NCI-H2227 treated with DMSO at 0.1 percent for 48 hours (cell line): ENCODE measurements around the gene CDT1.
A peak's percentile ranks its signal among the peaks of the same experiment; 100 is the strongest.

ENCODE experiments used
- DNase-seq: peaks from one replicate; lab custom pipeline; 2025; lab: John Stamatoyannopoulos, UW

Gene CDT1

DNA sequence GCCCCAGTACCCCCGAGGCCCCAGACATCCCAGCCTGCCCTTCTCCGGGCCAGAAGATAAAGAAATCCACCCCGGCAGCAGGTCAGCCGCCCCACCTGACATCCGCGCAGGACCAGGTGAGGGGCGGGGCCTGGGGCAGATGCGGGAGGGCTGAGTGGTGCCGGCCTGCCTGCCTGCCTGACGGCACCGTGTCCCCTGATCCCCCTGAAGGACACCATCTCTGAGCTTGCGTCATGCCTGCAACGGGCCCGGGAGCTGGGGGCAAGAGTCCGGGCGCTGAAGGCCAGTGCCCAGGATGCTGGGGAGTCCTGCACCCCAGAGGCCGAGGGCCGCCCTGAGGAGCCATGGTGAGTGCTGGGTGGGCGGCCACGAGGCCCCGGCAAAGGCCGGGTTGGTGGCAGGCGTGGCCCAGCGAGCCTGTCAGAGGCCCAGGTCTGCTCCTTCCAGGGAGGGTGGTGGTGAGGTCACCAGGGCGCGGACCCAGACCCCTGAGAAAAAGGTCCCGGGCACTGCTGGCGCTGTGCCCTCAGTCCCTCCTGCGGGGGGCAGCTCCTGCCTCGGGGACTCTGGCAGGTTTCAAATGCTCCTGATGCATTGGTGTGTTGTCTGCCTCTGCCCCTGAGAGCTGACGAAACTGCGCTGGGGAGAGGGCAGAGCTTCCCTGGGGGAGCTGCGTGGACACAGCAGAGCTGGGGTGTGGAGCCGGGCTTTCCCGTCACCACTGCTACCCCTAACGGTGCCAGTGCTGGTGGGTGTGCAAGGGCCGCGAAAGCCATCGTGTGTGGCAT is 1.2 kb downstream of the CDT1 start:
- DNase-seq: no peak

DNA sequence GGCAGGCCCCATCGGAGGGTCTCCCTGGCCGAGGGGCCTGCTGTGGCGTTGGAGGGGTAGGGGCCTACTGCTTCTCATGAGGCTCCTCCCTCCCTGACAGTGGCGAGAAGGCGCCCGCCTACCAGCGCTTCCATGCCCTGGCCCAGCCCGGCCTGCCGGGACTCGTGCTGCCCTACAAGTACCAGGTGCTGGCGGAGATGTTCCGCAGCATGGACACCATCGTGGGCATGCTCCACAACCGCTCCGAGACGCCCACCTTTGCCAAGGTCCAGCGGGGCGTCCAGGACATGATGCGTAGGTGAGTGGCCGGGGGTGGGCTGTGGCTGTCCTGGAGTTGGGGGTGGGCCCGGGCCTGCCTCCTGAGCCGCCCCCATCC is 1.7 kb downstream of the CDT1 start:
- no peak for DNase-seq

DNA sequence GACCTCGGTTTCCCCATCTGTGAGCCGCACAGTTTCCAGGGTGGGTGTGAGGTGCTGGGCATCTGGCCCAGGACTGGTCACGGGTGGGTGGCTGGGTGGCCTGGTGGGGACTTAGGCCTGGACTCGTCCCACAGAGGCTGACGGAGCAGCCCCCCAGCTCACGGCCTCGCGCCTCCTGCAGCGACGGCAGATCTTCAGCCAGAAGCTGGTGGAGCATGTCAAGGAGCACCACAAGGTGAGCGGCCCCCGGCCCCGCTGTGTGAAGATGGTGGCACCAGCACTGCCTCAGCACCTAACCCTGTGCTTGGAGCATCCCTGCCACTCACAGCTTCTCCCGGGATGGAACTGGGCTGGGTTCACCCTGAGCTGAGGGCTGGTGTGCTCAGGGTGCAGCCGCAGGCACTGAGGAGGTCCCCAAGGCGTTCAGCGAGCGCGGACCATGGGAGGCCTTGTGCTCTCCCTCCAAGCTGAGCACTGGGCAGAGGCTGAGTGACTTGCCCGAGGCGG is 2.4 kb downstream of the CDT1 start:
- DNase-seq: no peak

DNA sequence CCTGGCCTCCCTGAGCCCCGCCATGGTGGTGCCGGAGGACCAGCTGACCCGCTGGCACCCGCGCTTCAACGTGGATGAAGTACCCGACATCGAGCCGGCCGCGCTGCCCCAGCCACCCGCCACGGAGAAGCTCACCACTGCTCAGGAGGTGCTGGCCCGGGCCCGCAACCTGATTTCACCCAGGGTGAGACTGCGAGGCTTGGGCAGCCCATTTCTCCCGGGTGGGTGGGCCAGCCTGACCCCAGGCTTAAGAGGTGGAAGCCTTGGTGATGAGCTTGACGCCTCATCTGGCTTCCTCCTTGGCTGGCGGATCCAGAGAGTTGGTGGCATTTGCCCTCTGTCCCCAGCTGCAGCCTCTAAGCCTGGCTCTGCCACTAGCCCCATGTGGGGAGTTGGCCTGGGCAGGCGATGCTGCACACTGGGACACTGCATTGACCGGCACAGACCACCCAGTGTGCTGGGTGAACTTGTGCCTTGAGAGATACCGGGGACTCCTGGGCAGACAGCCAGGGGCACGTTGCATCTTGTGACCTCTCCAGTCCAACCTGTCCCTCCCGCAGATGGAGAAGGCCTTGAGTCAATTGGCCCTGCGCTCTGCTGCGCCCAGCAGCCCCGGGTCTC is 3.0 kb downstream of the CDT1 start:
- DNase-seq: no peak

DNA sequence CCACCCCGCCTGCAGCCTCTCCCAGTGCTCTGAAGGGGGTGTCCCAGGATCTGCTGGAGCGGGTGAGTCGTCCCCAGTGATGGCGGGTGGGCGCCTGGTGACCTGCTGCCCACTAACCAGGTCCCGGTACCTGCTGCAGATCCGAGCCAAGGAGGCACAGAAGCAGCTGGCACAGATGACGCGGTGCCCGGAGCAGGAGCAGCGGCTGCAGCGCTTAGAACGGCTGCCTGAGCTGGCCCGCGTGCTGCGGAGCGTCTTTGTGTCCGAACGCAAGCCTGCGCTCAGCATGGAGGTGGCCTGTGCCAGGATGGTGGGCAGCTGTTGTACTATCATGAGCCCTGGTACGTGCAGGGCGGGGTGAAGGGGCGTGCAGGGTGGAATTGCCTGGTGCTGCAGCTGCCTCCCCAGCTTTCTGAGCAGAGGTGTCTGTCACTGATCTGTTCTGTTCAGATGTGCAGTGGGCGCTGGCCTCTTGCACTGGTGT is 3.6 kb downstream of the CDT1 start:
- DNase-seq: no peak

DNA sequence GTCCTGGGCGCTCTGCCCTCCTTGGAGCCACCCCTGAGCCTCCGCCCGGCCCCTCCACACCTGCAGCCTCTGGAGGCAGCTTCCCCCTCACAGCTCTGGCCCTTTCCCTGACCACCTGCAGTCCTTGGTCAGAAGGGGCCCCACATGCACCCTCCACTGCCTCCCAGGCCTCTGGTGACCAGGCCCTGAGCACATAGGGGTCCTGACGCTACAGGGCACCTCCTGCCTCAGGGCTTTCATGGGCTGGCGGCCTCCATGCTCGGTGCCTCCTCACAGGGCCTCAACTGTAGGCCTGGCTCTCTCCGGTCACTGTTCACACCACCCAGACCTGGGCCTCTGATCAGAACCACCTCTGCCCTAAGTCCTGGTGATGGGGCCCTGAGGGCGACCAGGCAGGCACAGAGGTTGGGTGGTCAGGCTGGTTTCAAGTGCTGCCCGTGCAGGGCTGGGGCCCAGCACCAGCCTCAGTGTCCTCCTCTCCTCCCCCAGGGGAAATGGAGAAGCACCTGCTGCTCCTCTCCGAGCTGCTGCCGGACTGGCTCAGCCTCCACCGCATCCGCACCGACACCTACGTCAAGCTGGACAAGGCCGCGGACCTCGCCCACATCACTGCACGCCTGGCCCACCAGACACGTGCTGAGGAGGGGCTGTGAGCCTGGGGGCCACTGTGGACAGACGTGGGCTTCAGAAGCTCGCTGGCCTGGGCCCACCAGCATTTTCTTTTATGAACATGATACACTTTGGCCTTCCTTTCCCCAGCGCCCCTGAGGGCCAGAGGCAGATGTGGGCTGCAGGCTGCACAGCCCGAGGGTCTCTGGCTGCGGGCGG is 4.3 kb downstream of the CDT1 start:
- no peak for DNase-seq

DNA sequence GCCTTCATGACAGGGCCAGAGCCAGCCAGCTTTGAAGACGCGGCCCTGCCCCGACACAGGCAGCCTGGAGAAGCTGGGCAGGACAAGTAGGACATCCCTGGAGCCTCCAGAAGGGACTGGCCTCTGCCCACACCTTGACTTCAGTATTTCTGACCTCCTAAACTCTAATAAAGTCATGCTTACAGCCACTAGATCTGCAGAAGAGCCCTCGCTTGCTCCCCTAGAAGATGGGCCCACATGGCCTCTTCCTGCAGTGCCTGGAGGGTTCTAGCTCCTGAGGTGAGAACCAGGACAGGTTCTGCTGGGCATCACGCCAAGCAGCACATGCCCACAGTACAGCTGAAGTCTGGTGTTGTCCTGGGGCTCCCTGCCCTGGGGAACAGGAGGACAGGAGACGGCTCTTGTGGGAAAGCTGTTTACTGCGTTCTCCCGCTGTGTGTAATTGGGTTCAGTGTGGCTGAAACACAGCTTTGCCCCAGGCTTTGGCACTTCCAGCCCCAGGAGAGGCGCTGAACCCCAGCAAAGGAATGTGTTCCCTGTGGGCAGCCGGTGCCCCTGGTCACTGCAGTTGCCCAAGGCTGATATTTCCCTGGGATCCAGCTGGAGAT is 5.6 kb downstream of the CDT1 start:
- DNase-seq: no peak

DNA sequence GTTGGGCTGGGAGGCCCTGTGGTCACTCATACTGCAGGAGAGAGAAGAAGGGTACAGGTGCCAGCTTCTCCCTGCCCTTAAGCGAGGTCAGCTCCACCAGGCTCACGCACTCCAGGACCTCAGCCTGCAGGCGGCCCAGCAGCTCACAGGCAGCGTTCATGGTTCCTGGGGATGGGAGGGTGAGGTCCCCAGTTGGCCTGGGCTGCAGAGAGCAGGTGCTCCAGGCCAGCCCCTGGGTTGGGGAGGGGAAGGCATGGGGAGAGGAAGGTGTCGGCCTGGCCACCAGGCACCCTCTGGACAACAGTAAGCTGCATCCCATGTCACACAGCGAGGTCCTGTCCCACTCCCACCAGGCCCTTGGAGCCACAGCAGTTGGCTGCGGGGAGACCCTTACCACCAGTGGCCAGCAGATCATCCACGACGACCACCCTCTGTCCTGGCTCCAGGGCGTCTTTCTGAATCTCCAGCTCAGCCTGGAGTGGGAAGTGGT is 6.1 kb downstream of the CDT1 start:
- DNase-seq: no peak

DNA sequence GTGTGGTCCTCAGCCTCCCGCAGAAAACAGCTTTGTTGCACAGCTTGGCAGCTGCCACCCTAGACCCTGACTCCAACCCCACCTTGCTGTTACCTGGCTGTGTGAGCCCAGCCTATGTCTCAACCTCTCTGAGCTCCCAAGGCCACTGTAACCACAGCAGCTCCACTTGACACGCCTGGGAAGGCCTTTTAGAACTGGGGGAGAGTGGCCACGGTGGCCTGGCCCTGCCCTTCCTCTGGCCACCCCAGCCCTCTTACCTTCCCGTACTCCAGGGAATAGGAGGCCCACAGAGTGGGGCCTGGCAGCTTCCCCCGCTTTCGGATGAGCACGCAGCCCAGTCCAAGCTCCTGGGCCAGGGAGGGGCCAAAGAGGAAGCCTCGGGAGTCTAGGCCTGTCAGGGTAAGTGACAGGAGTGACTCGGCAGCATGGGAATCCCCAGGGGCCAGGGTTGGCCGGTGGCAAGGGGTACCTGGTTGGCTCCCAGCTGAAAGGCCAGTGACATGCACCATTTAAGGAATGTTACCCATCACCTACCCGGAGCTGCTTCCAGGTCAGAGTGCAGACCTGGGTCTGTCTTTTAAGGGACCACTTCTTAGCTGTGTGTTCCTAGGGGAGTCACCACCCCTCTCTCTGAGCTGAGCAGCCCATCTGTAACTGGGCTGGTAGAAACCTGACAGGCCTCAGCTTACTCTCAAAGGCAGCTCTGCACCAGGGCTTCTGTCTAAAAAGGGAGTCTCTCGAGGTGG is 6.8 kb downstream of the CDT1 start:
- DNase-seq: no peak

DNA sequence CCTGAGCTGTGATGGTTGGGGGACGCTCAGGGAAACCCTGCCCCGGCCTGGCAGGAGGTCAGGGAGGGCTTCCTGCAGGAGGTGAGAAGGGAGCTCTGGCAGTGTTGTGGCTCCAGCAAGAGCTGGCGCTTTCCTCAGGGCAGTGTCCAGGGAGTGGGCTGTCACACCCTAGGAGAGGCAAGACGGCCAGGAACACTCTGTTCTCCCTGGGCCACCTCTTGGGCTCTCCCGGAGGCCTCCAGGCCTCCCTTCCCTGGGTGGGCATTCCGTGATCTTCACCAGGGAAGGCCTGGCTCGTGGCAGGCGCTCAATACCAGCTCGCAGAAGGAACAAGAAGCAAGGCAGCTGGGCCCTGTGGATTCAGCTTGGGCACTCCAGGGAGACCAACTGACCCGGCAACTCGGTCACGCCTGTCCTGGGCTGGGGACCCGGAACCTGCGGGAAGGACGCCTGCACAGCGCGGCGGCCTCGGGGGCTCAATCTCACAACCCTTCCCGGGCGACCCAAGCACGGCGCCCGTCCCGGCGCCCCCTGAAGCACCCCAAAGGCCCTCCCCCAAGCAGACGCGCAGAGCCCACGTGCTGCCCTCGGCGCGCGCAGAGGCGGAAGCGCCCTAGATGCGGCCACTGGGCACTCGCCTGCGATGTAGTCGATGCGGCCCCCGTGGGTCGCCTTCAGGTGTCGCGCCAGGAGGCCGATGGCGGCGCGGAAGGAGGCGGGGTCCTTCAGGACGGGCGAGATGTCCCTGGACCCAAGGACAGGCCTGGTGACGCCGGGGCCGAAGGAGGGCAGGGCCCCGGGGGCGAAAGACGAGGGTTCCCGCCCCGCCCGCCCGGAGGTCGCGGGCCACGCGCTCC is 7.6 kb downstream of the CDT1 start:
- peak; percentile 51 for DNase-seq

DNA sequence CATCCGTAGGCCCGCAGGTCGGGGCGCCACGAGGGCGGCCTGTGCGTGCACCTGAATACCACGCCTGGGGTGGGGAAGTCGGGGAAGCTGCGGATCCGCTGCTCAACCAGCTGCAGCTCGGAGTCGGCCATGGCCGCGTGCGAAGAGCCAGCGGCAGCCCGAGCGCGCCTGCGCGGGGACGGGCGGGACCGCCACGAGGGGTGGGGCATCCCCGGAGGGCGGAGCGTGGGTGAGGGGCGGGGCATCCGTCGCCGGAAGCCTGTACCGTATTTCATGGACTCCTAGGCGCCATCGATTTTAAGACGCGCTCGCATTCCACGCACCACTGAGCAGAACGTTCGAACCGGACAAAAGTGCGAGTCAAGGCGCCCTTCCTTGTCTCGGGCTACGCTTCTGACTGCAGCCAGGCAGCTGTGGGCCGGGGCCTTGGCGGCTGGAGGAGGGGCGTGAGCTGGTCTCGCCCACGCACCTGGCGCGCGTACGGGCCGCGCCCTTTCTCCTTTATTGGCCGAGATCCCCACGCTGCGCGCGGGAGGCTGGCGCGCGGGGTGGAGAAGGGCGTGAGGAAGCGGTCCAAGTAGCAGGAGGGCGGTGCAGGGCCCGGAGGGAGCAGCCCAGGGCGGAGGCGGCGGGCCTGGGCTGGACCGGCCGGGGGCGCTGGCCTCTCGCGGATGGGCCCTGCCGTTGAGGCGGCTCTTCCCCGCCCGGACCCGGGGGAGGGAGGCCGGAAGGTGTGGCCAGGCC is 8.4 kb downstream of the CDT1 start, which contains the start of gene APRT:
TSS of gene APRT (minus strand) at position 160 of the 744 bp plus-strand sequence. CDS start at position 131, 29 bp downstream.
- peak; percentile 78 for DNase-seq

DNA sequence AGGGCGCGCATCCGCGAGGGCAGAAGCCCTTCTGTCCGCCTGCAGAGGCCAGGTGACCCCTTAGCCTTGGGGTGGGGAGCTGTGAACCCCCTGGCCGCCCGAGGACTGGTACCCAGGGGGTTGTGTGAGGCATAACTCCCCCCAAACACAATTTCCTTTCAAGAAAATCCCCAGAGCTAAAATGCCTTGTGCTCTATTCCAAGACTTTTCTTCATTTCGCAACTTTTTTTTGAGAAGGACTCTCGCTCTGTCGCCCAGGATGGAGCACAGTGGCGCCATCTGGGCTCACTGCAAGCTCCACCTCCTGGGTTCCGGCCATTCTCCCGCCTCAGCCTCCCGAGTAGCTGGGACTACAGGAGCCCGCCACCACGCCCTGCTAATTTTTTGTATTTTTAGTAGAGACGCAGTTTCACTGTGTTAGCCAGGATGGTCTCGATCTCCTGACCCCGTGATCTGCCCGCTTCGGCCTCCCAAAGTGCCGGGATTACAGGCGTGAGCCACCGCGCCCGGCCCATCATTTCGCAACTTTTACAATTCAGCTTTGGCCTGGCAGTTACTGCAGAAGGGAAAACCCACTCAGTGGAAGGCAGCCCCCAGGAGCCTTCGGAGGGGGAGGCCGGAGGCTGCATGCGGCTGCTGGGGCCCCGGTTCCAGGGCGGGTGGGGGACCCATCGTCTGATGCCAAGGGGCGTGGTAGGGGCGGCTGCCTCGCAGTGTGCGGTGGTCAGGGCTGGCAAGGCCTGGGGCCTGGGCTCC is 9.1 kb downstream of the CDT1 start:
- no peak for DNase-seq

DNA sequence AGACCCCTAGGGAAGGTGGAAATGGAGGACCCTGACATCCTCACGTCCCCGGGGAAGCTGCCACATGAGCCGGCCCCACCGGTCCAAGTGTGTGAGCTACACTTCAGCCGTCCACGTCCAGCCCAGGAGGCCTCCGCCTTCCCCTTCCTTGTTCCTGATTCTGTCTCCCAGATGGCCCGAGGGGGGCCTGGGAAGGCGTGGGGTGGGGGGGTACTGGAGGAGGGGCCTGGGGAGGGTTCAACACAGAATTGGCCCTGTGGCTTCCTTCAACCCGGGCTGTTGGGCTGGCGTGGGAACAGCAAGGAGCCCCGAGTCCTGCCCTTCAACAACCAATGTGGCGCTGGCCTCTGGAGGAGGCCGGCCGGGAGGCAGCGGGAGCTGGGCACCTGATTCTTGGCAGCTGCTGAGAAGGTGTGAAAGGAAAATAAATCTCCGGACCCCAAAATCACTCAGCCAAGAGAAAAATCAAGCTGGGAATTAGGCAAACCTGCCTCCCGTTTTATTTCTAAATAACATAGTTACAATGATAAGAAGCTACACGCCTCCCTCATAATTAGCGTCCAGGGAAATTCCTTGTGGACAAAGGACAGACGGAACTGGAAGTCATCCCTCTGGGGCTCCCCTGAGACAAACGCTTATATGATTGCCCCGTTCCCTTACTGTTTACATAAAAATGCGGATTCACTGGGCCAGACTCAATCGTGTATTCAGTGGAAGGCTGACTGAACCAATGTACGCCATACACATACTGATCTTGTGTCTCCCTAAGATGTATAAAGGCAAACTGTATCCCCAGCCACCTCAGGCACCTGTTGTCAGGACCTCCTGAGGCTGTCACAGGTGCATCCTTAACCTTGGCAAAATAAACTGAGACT is 9.9 kb downstream of the CDT1 start:
- DNase-seq: no peak

DNA sequence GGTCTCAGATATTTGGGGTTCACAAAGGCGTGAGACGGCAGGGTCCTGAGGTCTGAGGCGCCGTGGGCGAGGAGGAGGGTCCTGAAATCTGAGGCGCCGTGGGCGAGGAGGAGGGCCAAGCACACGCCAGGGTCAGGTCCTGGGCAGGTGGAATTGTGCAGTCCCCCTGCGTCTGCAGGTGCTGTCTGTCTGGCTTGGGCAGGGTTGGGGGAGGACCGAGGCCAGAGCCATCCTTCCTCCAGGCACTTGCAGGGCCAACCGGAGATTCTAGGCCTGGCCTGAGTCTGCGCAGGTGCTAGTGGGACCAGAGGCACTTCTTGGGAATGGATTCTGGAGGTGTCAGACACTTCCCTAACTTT is 10.5 kb downstream of the CDT1 start:
- no peak for DNase-seq

DNA sequence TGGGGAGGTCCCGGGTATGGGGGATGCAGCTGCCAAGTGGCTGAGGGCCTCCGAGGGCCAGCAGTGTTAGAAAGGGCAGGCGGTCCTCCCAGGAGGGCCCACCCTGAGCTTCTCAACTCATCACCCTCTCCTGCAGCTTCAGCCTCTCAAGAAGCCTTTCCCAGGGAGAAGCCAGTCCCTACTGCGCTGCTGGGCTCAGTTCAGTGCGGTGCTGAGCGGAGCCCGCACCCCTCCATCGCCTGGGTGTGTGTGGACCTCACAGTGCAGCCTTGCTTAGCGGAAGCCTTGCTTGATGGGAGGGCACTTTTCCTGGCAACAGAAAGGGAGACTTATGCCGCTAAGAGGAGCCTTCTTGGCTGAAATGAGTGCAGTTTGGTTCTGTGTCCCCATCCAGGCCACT is 11.6 kb downstream of the CDT1 start:
- no peak for DNase-seq

DNA sequence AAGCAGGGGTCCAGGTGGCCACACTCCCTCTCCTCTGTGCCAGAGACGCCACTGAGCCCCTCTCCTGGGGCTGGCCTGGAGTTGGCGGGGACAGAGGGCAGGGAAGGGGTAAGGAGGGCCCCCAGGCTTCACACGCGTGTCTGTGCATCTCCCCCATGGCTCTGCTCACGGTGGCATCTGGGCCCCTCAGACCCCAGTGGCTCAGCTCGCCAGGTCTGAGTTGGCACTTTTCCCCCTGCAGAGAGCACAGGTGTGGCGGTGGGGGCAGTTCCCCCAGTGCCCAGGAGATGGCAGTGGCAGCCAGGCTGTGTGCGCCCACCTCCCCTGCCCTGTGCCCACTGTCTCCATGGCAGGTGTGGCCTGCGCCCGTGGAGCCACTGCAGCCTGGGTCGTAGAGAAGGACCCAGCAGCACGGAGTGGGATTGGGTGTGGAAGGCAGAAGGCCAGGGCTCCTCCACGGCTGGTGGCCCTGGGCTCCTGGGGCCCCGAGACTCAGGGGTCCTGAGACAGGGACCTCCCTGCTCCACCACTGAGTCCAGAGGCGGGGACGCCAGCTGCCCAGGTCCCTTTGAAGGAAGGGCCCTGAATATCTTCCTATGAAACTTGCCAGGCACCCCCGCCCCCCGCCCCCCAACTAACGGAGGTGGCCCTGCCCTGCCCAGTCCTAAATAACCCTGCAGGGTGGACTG is 12.5 kb downstream of the CDT1 start:
- DNase-seq: peak; percentile 5
